ENCODE measurements around the gene ZIC3.
"Not testable (repeated sequence)": the region's sequence is repeated elsewhere in the genome, so short reads cannot be mapped to it uniquely, and the experiment has no call there.

ZIC3 gene

GRCh38 chrX:137565921-137566745 lies at the start of gene ZIC3:
Gene ZIC3, plus strand, starts transcription at chrX:137566127. Its CDS starts 565 bp downstream, at chrX:137566692.
- DNase-seq = no peak

DNA sequence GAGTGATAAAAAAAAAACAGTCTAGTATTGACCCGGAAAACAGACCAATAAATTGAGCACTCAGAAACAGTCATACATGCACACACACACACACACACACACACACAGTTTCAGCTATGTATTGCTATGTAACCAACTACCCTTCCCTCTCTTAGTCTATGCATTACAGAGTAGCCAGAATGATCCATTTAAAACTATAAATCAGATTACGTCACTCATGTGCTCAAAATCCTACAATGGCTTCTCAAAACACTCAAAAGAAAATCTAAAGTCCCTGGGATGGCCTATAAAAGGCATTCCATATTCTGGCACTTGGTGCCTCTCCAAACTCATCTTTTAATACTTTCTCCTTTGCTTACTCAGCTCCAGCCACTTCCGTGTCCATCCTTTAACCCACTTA lies 46.5 kb upstream of the ZIC3 start:
- DNase-seq = no peak

DNA sequence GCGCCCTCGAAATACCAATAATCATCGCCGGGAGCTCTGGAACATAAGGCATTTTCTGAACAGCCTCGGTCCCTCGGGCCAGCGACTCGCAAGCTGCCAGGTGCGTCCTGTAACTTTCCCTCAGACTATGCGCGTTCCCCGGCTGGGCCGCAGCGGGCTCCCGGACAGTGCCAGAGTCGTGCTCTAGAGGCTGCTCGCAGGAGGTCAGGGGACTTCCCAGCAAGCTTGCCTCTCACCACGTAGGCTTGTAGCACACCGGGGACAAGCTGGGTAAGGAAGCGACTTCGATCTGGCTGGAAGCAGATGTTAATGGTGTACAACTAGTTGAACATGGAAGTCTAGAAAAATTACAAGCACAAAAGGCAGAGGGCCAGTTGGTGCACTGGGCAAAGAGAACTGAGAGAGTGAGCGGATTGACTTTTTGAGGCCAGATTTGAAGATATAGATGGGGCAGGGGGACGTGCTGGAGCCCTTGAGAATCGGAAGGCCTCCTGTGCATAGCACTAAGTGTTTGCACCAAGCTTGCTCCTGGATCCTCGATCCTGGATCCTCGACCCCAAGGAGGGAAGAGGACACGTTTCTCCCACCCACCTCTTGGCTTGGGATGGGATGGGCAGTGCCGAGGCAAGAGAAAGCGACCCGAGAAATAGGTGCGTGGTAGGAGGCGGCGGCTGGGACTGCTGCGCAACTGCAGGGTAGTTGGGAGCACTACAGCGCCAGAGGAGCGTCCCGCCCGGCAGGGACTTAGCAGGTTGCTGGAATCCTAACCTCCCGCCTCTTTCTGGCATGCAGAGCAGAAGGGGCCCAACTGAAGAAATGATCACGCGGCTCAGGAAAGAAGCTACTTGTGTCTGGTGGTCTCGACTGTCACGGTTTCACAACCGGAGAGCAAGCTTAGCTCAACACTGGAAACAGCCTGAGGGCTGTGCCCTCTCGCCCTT lies 19.9 kb upstream of the ZIC3 start:
- no peak for DNase-seq

DNA sequence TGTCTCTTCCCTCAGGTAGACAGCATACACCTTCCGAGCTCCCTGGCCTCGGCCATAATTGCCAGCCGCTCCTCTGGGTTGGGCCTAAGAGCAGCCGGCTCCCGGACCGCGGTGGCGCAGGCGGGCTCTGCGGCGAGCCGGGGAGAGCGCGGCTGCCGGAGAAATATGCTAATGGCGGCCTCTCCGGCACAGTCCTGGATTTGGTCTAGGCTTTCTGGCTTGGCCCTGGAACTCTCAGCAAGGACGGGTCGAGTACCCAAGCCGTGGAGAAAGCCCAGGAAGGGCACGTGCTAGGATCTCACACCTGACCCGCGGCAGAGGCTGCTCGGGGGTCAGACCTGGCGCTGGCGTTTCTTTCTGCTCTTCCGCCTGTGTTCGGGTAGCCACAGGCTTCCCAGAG lies 18.6 kb upstream of the ZIC3 start:
- no peak for DNase-seq

- no peak for DNase-seq
These were observed 17.7 kb upstream of the ZIC3 start for GRCh38 chrX:137548261-137548660.

DNA sequence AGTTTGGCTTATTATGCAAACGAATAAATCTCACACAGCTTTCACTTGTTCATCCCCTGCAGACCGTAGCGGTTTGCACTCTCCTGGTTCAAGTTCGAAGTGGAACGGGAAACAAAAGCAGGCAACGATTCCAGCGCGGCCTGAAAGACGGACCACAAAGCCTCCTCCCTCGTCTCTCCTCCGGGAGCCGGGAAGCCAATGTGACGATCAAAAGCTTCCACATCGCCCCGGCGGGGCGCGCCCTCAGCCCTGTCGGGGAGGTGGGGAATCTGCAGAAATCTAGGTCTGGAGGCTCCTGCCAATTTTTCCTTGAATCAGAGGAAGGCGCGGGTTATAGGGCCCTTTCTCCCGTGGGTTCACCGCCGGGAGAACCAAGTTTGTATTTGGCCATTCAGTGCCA lies 16.9 kb upstream of the ZIC3 start:
- no peak for DNase-seq

GRCh38 chrX:137549851-137550664 lies 15.9 kb upstream of the ZIC3 start:
- no peak for DNase-seq

GRCh38 chrX:137550665-137551261 lies 15.2 kb upstream of the ZIC3 start:
- DNase-seq = no peak

DNA sequence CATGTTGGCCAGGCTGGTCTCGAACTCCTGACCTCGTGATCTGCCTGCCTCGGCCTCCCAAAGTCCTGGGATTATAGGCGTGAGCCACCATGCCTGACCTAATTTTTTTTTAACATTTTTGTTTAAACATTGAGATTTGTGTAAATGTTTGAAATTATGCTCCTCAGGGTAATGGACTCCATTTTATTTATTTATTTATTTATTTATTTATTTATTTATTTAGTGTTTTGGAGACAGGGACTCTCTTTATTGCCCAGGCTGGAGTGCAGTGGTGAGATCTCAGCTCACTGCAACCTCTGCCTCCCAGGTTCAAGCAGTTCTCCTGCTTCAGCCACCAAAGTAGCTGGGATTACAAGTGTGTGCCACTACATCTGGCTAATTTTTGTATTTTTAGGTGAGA lies 13.8 kb upstream of the ZIC3 start:
- DNase-seq = not testable (repeated sequence)

- DNase-seq = no peak
These were observed 3.8 kb upstream of the ZIC3 start for GRCh38 chrX:137562096-137562495.

DNA sequence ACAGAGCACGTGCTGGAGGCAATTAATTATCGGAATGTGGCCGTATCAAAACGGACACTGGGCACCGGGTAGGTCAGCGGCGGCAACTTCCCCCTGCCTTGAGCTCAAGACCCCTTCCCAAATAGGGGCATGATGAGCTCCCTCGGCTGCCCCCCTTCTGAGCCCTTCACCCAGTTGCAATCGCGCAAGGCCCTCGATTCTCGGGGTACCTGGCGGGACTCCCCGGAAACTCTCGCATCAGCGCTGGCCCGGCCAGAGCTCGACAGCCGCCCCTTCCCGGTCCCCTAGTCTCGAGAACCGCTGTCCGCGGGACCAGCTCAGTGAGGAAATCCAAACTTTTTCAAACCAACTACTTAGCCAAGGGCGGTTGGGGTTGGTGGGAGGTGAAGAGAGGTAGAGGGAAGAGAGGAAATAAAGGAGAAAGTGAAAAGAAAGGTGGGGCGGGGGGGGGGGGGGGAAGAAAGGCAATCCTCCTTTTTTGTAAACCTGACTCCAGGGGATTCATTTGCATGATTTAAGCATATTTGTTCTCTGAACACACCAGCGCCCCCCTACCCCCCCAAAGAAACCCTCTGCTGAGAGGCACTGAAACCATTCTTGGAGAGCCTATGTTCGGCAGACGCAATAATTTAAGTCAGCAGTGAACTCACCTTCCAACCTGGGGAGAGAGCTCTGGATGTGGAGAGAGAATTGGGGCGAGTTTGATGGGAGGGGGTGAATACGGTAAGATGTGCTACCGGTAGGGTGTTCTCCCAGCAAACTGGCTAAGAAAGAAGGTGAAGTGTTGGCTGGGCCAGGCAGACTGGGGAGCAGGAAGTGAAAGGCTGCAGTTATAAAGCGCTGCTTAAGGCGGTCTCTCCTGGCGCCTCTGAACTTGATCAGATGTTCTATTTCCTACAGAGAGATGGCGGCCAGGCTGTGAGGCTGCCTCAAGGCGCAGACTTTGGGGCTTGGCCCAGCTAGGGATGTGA lies 2.0 kb upstream of the ZIC3 start:
- no peak for DNase-seq

GRCh38 chrX:137565318-137565904 lies 516 bp upstream of the ZIC3 start:
- no peak for DNase-seq

DNA sequence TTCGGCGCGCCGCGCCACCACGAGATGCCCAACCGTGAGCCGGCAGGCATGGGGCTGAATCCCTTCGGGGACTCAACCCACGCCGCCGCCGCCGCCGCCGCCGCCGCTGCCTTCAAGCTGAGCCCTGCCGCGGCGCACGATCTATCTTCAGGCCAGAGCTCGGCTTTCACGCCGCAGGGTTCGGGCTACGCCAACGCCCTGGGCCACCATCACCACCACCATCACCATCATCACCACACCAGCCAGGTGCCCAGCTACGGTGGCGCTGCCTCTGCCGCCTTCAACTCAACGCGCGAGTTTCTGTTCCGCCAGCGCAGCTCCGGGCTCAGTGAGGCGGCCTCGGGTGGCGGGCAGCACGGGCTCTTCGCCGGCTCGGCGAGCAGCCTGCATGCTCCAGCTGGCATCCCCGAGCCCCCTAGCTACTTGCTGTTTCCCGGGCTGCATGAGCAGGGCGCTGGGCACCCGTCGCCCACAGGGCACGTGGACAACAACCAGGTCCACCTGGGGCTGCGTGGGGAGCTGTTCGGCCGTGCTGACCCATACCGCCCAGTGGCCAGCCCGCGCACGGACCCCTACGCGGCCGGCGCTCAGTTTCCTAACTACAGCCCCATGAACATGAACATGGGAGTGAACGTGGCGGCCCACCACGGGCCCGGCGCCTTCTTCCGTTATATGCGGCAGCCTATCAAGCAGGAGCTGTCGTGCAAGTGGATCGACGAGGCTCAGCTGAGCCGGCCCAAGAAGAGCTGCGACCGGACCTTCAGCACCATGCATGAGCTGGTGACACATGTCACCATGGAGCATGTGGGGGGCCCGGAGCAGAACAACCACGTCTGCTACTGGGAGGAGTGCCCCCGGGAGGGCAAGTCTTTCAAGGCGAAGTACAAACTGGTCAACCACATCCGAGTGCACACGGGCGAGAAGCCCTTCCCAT lies 1.1 kb downstream of the ZIC3 start:
- DNase-seq = no peak

DNA sequence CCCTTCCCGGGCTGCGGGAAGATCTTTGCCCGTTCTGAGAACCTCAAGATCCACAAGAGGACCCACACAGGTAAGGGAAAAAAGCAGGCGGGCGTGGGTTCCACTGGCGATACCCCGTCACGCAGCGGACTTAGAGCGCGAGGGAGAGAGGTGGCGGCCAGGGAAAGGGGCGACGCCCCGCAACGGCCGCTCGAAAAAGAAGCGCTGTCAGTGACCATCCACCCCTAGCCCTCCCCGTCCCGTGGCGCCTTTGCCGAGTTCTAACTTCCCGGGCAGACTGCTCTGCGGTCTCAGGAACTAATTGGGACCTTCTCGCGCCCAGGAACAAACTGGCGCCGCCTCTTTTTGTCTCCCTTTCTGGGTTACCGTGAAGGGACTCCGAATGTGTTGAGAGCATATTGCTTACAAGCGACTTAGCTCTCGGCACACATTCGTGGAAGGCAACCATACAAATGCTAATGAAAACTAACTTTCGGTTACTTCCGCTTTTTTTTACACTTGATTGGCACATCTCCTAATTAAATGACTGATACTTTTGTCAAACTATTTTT lies 1.8 kb downstream of the ZIC3 start:
- DNase-seq = no peak

DNA sequence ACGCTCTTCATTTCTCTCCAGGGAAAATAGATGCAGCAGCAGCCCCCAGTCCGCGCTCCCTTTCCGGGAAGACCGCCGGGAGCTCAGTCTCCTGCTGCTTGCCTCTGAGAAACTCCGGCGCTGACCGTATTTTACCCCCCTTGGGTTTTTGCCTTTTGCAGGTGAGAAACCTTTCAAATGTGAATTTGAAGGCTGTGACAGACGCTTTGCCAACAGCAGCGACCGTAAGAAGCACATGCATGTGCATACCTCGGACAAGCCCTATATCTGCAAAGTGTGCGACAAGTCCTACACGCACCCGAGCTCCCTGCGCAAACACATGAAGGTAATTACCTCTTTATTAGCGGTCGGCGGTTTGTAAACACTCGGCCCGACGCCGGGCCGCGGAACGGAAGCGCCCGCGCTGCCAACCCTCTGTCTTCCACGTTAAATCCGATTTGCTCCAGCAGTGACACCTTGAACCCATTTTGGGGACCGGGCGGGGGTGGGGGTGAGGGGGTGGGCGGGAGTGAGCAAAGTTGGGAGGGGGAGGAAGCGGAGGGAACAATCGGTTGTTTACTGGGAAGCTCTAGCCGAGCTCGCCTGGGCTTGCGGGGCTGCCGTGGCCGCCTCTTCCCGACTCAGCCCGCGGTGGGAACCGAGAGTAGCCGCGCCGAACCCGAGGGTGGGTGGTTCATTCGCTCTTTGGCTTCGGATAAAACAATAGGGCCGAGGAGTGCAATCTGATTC lies 3.0 kb downstream of the ZIC3 start:
- no peak for DNase-seq

- no peak for DNase-seq
These were observed 3.6 kb downstream of the ZIC3 start for GRCh38 chrX:137569470-137569891.

DNA sequence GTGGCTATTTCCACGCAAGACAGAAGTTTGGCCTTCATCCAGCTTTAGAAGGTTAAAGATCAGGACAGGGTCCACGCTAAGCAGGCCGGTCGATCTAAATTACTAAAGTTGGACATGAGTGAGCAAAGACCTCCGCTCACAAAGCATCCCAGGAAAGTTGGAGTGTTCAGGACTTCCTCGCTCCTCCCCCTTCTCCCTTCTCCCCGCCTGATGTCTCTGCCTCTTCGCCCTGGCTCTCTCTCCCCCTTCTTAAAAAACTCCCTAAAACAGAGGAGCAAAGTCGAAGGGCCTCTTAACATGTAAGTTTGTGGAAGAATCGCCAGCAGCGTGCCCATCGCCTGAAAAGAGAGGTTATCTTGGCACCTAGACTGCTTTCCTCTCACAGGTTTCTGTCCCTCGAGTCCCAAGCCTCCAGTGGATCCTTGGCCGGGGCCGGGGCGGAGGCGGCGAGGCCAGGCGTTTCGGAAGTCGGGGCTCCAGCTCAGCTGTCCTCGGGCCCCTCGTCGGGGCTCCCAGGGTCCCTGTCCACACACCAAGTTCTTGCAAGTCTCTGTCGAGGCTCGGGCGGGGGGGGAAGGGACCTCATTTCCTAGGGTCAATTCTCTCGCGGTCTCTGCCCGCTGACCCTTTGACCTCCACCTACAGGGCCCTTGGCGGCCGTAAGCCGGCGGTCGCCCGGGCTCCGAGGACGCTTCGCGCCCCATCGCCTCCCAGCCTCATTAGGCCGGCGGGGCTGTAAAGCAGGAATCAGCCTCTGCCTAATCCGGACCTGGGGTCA lies 7.6 kb downstream of the ZIC3 start:
- no peak for DNase-seq

Data from activated CD4-positive, alpha-beta T cell treated with anti-CD3 and anti-CD28 coated beads, Interleukin-2, amount 50 U/mL, for 1 hour (primary cell).